ENCODE measurements around the gene MUC6. TPM values are rescaled to one million over a fixed set of nuclear protein-coding genes. Genes with fewer than 3 reads are reported as not detected.

Gene MUC6
- total RNA-seq, 2 experiments from 2014 or later, result not detected

GRCh38 chr11:995752-996420 is 40.6 kb downstream of the MUC6 start:
- ChIA-PET CTCF (interaction anchor here (0.8 to 1.3 kb wide), 2 partner anchors 11 to 147 kb away, joined by 3 read pairs; no protein-coding TSS in a partner anchor), POLR2A (no interaction called here)

GRCh38 chr11:995044-995751 is 41.3 kb downstream of the MUC6 start:
- CTCF ChIA-PET, result no interaction called here
- POLR2A ChIA-PET, result no interaction called here

DNA sequence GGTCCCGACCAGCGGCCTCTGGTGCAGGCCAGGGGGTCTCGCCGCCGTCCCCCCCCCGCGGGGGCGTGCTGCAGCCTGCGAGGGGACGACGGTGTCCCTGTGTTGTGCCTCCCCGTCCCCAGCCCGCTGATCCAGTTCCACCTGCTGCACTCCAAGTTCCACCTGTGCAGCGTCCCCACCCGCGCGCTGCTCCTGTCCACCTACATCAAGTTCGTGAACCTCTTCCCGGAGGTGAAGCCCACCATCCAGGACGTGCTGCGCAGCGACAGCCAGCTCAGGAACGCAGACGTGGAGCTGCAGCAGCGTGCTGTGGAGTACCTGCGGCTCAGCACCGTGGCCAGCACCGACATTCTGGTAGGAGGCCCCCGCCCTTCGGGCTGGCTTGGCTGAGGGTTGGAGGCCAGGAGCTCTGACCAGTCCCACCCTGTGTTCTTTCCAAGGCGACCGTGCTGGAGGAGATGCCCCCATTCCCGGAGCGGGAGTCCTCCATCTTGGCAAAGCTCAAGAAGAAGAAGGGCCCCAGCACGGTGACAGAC is 42.8 kb downstream of the MUC6 start:
- CTCF ChIA-PET, result interaction anchor here (0.5 kb wide), 1 partner anchor 77 kb away, joined by 3 read pairs; no protein-coding TSS in a partner anchor

DNA sequence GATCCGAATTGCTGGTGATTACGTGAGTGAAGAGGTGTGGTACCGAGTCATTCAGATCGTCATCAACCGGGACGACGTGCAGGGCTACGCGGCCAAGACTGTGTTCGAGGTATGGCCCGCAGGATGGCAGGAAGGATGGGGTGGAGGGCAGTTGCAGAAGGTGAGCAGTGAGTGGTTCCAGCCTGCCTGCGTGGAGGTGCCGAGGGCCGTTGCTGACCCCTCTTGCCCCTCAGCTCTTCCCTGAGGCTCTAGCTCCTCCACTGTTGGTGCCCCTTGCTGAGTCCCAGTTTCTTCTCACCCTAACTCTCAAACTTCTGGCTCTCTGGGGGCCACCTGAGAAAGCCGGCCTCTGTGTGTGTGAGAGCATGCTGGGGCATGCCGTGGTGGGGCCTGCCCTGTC is 43.9 kb downstream of the MUC6 start:
- POLR2A ChIA-PET, result no interaction called here
- CTCF ChIA-PET, result no interaction called here

More for the DNA sequence above, 42.8 kb downstream of the MUC6 start:
- POLR2A ChIA-PET, result no interaction called here

GRCh38 chr11:991711-992307 is 44.7 kb downstream of the MUC6 start:
- ChIA-PET CTCF (no interaction called here), POLR2A (no interaction called here)

GRCh38 chr11:991034-991433 is 45.5 kb downstream of the MUC6 start:
- ChIA-PET POLR2A (no interaction called here), CTCF (no interaction called here)

- POLR2A ChIA-PET, result no interaction called here
- CTCF ChIA-PET, result no interaction called here
Observed at GRCh38 chr11:990101-990500, 46.4 kb downstream of the MUC6 start.

DNA sequence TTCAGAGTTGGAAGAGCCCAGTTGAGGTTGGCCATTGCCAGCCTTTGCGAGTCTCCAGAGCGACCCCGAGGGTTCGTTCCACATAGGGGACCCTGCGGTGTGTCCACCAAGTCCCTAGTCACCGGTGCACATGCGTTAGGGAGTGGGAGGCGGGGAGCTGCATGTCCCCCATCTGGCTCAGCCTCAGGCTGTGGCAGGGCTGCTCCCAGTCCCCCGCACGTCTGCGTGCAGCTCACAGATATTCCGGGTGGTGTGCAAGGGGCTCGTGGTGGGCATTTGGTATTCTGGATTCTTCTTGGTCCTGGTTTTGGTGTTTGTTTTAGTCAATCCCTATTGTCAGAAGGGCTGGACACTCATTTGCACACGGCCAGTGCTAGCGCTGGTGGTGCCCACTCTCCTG is 48.8 kb downstream of the MUC6 start:
- ChIA-PET POLR2A (interaction anchor here (0.7 kb wide), 1 partner anchor 10 kb away, joined by 3 read pairs; no protein-coding TSS in a partner anchor), CTCF (interaction anchor here (0.6 kb wide), 1 partner anchor 150 kb away, joined by 3 read pairs; no protein-coding TSS in a partner anchor)

- ChIA-PET CTCF (no interaction called here), POLR2A (interaction anchor here (0.7 kb wide), 1 partner anchor 10 kb away, joined by 3 read pairs; no protein-coding TSS in a partner anchor)
Observed at GRCh38 chr11:986952-987305, 49.6 kb downstream of the MUC6 start.

DNA sequence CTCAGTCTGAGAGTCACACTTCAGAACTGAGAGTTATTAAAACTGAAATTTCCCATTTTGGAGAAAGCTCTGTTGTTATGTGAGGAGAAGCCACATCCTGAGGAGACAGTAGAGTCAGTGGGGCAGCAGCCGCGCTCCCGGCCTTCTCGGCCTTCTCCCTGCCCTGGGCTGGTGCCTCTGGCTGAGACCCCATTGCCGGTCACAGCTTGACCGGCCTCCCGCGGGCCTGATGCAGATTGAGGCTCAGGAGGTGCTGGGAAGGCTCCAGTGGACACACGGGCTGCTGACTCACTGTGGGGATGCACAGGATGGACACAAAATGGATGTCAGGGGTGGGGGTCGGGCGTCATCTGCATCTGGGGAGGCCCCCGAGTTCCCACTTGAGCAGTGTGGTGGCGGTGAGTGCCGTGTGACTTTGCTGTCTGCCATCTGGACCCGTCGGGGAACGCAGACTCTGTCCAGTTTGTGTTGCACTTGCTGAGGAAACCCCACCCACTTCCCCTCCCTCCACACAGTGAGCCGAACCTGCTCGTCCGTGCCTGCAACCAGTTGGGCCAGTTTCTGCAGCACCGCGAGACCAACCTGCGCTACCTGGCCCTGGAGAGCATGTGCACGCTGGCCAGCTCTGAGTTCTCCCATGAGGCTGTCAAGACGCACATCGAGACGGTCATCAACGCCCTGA is 50.1 kb downstream of the MUC6 start:
- CTCF ChIA-PET, result no interaction called here
- POLR2A ChIA-PET, result no interaction called here

DNA sequence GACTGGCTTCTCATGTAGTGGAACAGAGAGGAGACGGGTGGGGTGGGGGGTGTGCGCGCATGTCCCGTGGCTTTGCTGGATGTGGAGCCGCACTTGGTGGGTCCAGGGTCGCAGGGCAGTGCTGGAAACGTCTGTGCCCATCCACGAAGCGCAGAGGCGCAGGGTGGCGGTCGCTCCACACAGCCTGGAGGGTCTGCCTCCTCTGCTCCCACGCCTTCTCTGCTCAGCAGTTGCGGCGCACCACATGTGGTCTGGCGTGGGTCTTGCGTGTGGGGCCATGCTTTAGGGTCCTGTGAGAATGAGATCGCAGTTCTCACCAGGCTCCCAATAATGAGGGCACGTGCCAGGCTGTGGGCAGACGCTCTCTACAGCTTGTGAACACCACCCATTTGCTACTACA is 50.7 kb downstream of the MUC6 start:
- ChIA-PET POLR2A (no interaction called here), CTCF (no interaction called here)

- ChIA-PET POLR2A (no interaction called here), CTCF (no interaction called here)
Observed at GRCh38 chr11:985406-985805, 51.1 kb downstream of the MUC6 start.

DNA sequence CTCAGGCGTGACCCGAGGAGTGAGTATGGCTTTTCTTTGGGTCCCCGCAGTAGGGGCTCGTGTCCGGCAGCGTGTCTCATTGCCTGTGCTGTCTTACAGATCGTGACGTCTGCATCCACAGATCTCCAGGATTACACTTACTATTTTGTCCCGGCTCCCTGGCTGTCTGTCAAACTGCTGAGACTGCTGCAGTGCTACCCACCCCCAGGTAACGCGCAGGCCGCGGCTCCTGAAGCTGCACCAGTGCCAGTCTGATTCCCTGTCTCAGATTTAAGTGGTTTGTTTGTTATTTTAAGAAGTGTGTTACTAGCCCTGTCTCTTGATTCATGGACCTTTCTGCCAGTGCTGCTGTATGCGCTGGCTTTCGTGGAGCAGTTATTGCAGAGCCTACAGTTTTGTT is 52.0 kb downstream of the MUC6 start:
- ChIA-PET POLR2A (no interaction called here), CTCF (no interaction called here)

- CTCF ChIA-PET, result no interaction called here
Observed at GRCh38 chr11:981764-982163, 54.8 kb downstream of the MUC6 start.

DNA sequence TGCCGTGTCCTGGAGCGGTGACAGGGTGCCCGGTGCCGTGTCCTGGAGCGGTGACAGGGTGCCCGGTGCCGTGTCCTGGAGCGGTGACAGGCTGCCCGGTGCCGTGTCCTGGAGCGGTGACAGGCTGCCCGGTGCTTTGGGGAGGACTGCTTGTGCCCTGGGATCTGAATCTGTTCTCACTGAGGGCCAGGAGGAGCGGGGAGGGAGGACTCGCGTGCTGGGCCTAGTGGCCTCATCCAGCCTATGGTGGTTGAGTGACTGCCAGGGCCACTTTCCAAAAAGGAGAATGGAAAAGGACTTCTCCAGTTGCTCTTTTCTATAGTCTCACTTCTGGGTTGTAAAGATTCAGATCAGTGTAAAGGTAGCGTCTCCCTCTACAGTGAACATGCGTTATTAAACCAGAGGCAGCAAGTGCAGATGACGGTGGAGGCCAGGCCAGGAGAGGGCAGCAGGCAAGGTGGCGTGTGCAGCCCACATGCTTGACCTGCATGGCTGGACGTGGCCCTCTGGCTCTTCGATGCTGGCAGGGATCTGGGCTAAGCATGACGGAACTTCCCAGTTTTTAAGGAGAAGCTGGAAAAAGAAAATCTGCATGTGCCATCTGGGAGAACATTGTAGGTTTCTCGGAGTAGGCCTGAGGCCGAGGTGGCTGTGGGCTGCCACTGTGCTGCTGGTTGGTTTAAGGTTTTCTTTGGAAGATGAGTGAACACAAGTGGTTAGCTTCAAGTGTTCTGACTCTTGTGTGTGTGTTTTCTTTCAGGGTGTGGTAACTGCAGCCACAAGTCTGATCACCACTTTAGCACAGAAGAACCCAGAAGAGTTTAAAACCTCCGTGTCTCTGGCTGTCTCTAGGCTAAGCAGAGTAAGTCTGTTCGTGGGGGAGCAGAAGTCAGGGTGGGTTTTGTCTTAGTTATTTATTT is 55.8 kb downstream of the MUC6 start:
- ChIA-PET POLR2A (no interaction called here), CTCF (no interaction called here)

More at GRCh38 chr11:981764-982163, 54.8 kb downstream of the MUC6 start:
- POLR2A ChIA-PET, result no interaction called here

DNA sequence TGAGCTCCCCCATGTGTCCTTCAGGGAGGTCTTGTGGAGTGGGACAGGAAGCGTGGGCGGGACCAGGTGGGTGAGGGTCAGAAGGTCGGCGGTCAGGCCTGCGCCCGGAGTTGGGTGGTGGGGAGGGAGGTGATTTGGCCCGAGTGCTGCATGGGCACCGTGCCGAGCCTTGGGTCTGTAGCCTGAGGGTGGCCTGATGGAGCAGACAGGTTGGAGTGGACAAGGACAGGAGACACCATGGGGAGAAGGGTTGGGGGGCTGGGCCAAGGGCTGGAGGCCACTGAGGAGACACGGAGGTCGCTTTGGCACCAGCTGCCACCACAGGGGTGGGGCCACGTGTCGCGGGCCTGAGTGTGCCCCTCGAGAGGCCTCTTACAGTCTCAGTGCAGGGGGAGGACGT is 57.7 kb downstream of the MUC6 start:
- POLR2A ChIA-PET, result no interaction called here
- CTCF ChIA-PET, result interaction anchor here (0.6 kb wide), 1 partner anchor 41 kb away, joined by 3 read pairs; no protein-coding TSS in a partner anchor

DNA sequence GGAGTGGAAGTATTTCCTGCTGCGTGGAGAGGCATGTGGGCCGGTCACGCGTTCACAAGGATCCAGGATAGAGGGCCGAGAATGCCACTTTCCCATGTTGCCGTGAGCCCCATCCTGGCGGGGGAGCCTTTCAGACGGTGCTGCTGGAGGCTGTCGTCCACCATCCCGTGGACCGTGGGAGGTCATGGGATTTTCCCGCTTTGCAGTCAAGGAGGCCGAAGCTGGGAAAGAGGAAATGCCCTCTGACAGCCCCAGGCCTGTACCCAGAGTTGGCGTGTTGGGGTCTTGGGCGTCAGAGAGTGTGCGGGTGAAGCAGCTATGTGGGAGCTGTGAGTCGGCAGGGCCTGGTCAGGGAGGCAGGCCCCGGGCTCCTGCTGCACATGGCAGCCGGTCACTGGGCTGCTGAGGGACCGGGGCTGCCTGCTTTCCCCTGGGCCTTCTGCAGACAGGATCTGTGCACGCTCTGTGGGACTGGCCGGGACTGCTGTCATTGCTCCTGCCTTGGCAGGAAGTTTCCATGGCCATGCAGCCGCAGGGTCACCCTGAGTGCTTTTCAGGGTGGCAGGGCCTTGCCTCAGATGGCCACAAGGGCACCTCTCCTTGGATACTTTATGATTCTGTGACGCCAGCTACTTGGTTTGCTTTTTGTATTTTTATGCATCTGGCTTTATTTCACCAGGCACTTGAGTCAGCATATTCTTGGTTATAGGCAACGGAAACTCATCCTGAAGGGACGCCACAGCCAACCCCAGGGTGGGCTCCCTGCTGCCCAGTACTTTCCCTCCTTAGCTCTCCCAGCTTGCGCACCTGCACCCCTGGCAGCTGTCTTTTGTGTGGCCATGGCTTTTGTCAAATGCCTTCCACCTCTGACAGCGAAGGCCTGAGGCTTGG is 58.4 kb downstream of the MUC6 start:
- POLR2A ChIA-PET, result no interaction called here
- CTCF ChIA-PET, result interaction anchor here (0.6 kb wide), 1 partner anchor 40 kb away, joined by 3 read pairs; no protein-coding TSS in a partner anchor

- POLR2A ChIA-PET, result no interaction called here
Observed at GRCh38 chr11:976431-977160, 59.9 kb downstream of the MUC6 start.

More at GRCh38 chr11:976431-977160, 59.9 kb downstream of the MUC6 start:
- CTCF ChIA-PET, result no interaction called here

All from activated CD8-positive, alpha-beta memory T cell treated with anti-CD3 and anti-CD28 coated beads for 36 hours (primary cell).